HEK293 (cell line): Measurements from ENCODE around the gene KIAA0513.
"Not testable (repeated sequence)": the region's sequence is repeated elsewhere in the genome, so short reads cannot be mapped to it uniquely, and the experiment has no call there.

Experiments used
- CTCF ChIA-PET: fragments of 350-600 bp; formaldehyde crosslinking; extraction: SDS; loops from one replicate; lab custom pipeline; 2021; ENCODE audit warnings: antibody characterized with exemption; lab: Yijun Ruan, JAX
- POLR2A ChIA-PET: fragments of 300-600 bp; formaldehyde crosslinking; extraction: SDS; loops from one replicate; lab custom pipeline; 2020; ENCODE audit warnings: antibody characterized with exemption, inconsistent platforms; lab: Yijun Ruan, JAX
- H3K27ac ChIP-seq: fragments of 200-500 bp; sonication (Bioruptor generic); 2 replicates; pipeline ENCODE4 v1.5.1; 2014; ENCODE audit warnings: low read depth, low read length, control low read depth, inconsistent platforms; ENCODE audit errors: extremely low read depth
- H3K36me3 ChIP-seq, 2 experiments: fragments of 200-500 bp in 1 of 2; sonication (Bioruptor generic) in 1 of 2; 1 replicate in 1 of 2; 2 replicates in 1 of 2; pipeline ENCODE4 v1.5.1; 2014 to 2017; ENCODE audit warnings: inconsistent platforms in 2 of 2, low read length in 2 of 2; ENCODE audit not compliant: control insufficient read depth in 2 of 2, insufficient read depth in 1 of 2
- H3K4me1 ChIP-seq: fragments of 200-500 bp; sonication (Bioruptor generic); 2 replicates; pipeline ENCODE4 v1.5.1; 2014; ENCODE audit warnings: mild to moderate bottlenecking, low read length, inconsistent platforms; ENCODE audit not compliant: control insufficient read depth, insufficient read depth
- H3K4me3 ChIP-seq: 2 replicates; pipeline ENCODE4 v1.5.1; 2011; ENCODE audit warnings: low read depth, mild to moderate bottlenecking, control low read depth, low read length, moderate library complexity
- H3K9me3 ChIP-seq: fragments of 200-500 bp; sonication (Bioruptor generic); 2 replicates; pipeline ENCODE4 v1.5.1; 2014; ENCODE audit warnings: low read depth, low read length, inconsistent platforms; ENCODE audit not compliant: control insufficient read depth, insufficient read depth
- BCL11B ChIP-seq: fragments of 450-650 bp; formaldehyde crosslinking; IDR thresholded peaks from 2 replicates; pipeline ENCODE4 v1.5.1; 2016; ENCODE audit warnings: low read depth, missing biosample characterization, missing genetic modification characterization
- GLIS2 ChIP-seq: fragments of 450-650 bp; formaldehyde crosslinking; IDR thresholded peaks from 2 replicates; pipeline ENCODE4 v1.5.1; 2016; ENCODE audit warnings: missing biosample characterization, missing genetic modification characterization
- IKZF3 ChIP-seq: fragments of 450-650 bp; IDR thresholded peaks from 2 replicates; pipeline ENCODE4 v1.5.0; 2018; ENCODE audit warnings: missing biosample characterization, mild to moderate bottlenecking, missing genetic modification characterization, moderate library complexity
- KLF7 ChIP-seq: fragments of 450-650 bp; formaldehyde crosslinking; IDR thresholded peaks from 2 replicates; pipeline ENCODE4 v1.5.1; 2016; ENCODE audit warnings: missing biosample characterization, missing genetic modification characterization, borderline replicate concordance
- ZBTB17 ChIP-seq: fragments of 450-650 bp; formaldehyde crosslinking; IDR thresholded peaks from 2 replicates; pipeline ENCODE4 v1.5.1; 2016; ENCODE audit warnings: missing biosample characterization, missing genetic modification characterization
- ZFHX2 ChIP-seq: fragments of 450-650 bp; formaldehyde crosslinking; conservative IDR thresholded peaks from 2 replicates; pipeline ENCODE4 v1.5.1; 2016; ENCODE audit warnings: missing biosample characterization, missing genetic modification characterization
- ZNF114 ChIP-seq: fragments of 450-650 bp; formaldehyde crosslinking; IDR thresholded peaks from 2 replicates; pipeline ENCODE4 v1.5.0; 2017; ENCODE audit warnings: missing biosample characterization, missing genetic modification characterization
- ZNF169 ChIP-seq: fragments of 450-650 bp; formaldehyde crosslinking; IDR thresholded peaks from 2 replicates; pipeline ENCODE4 v1.5.1; 2016; ENCODE audit warnings: missing biosample characterization, missing genetic modification characterization
- ZNF19 ChIP-seq: fragments of 450-650 bp; formaldehyde crosslinking; IDR thresholded peaks from 2 replicates; pipeline ENCODE4; 2016; ENCODE audit warnings: missing biosample characterization, missing genetic modification characterization, low read depth
- ZNF274 ChIP-seq, 2 experiments: fragments of 200-500 bp in 1 of 2; fragments of 450-650 bp in 1 of 2; sonication (Bioruptor generic) in 1 of 2; formaldehyde crosslinking in 1 of 2; IDR thresholded peaks; 2 replicates each; pipeline versions ENCODE4 v1.5.1 to v1.6.1; 2014 to 2016; ENCODE audit warnings: borderline replicate concordance in 1 of 2, inconsistent platforms in 1 of 2, low read length in 1 of 2, missing biosample characterization in 1 of 2, missing genetic modification characterization in 1 of 2
- ZNF354C ChIP-seq: fragments of 450-650 bp; formaldehyde crosslinking; IDR thresholded peaks from 2 replicates; pipeline ENCODE4 v1.5.1; 2016; ENCODE audit warnings: missing biosample characterization, missing genetic modification characterization, low read depth, borderline replicate concordance
- ZNF362 ChIP-seq: fragments of 450-650 bp; formaldehyde crosslinking; IDR thresholded peaks from 2 replicates; pipeline ENCODE4 v1.5.1; 2016; ENCODE audit warnings: missing biosample characterization, missing genetic modification characterization
- ZNF37A ChIP-seq: fragments of 450-650 bp; IDR thresholded peaks from 2 replicates; pipeline ENCODE4 v1.5.1; 2018; ENCODE audit warnings: missing biosample characterization, missing genetic modification characterization
- ZNF561 ChIP-seq: fragments of 450-650 bp; IDR thresholded peaks from 2 replicates; pipeline ENCODE4 v1.5.1; 2018; ENCODE audit warnings: missing biosample characterization, missing genetic modification characterization, borderline replicate concordance
- ZNF600 ChIP-seq: fragments of 450-650 bp; formaldehyde crosslinking; IDR thresholded peaks from 2 replicates; pipeline ENCODE4 v1.5.1; 2016; ENCODE audit warnings: missing biosample characterization, missing genetic modification characterization
- ZNF639 ChIP-seq: fragments of 450-650 bp; formaldehyde crosslinking; IDR thresholded peaks from 2 replicates; pipeline ENCODE4 v1.5.1; 2016; ENCODE audit warnings: missing biosample characterization, missing genetic modification characterization
- ZNF664 ChIP-seq: fragments of 450-650 bp; formaldehyde crosslinking; IDR thresholded peaks from 2 replicates; pipeline ENCODE4 v1.5.1; 2016; ENCODE audit warnings: missing biosample characterization, missing genetic modification characterization
- ZSCAN16 ChIP-seq: fragments of 450-650 bp; formaldehyde crosslinking; IDR thresholded peaks from 2 replicates; pipeline ENCODE4 v1.5.1; 2016; ENCODE audit warnings: missing biosample characterization, missing genetic modification characterization
- ZXDB ChIP-seq: fragments of 450-650 bp; formaldehyde crosslinking; IDR thresholded peaks from 2 replicates; pipeline ENCODE4 v1.5.1; 2016; ENCODE audit warnings: missing biosample characterization, missing genetic modification characterization

Gene KIAA0513

GRCh38 chr16:85120006-85120340, 92.4 kb downstream of the KIAA0513 start:
- no peaks in the 10 kb centered on the region for H3K4me1 ChIP-seq
- H3K27ac ChIP-seq, result no peak overlapping the region
- no peaks in the 10 kb centered on the region for H3K36me3 ChIP-seq
- no peak overlapping the region for H3K4me3 ChIP-seq
- ChIA-PET POLR2A (no interaction called here), CTCF (interaction anchor here (0.7 kb wide), 1 partner anchor 224 kb away, joined by 3 read pairs; no protein-coding TSS in a partner anchor)
- TF ChIP-seq ZNF37A (tag by site-specific recombination) (no peak), ZNF600 (tag by site-specific recombination) (no peak), ZNF354C (tag by site-specific recombination) (no peak), BCL11B (no peak), ZNF19 (no peak), KLF7 (tag by site-specific recombination) (no peak), ZBTB17 (no peak), GLIS2 (tag by site-specific recombination) (no peak), ZNF561 (tag by site-specific recombination) (no peak), ZXDB (tag by site-specific recombination) (no peak), ZNF169 (tag by site-specific recombination) (no peak), ZFHX2 (tag by site-specific recombination) (no peak), ZNF362 (tag by site-specific recombination) (no peak), ZNF274 (IDR thresholded peaks at IDR 0.05; ENCODE audit: low read length) (no peak), ZNF274 (tag by site-specific recombination; IDR thresholded peaks at IDR 0.05; ENCODE audit: borderline replicate concordance) (no peak), ZSCAN16 (no peak), ZNF639 (tag by site-specific recombination) (no peak), IKZF3 (no peak)
- H3K9me3 ChIP-seq, result no peaks in the 10 kb centered on the region

- ChIA-PET CTCF (interaction anchor here (0.6 to 6.8 kb wide), 2 partner anchors 8 to 12 kb away, joined by 3 to 38 read pairs; no protein-coding TSS in a partner anchor), POLR2A (interaction anchor here (0.7 kb wide), 1 partner anchor 1188 kb away, joined by 6 read pairs; no protein-coding TSS in a partner anchor)
- H3K4me1 ChIP-seq, H3K27ac ChIP-seq, H3K36me3 ChIP-seq, H3K9me3 ChIP-seq, H3K4me3 ChIP-seq: not testable (repeated sequence)
Measured at GRCh38 chr16:85123441-85123840, 95.8 kb downstream of the KIAA0513 start.

GRCh38 chr16:85123891-85124635, 96.5 kb downstream of the KIAA0513 start:
- Histone ChIP-seq H3K9me3 (no peaks in the 10 kb centered on the region), H3K27ac (no peak overlapping the region), H3K4me3 (no peak overlapping the region), H3K4me1 (peaks cover 4% of the 10 kb centered on the region), H3K36me3 (no peaks in the 10 kb centered on the region)
- CTCF ChIA-PET, result interaction anchor here (0.6 to 6.8 kb wide), 2 partner anchors 9 to 13 kb away, joined by 3 to 38 read pairs; no protein-coding TSS in a partner anchor
- POLR2A ChIA-PET, result no interaction called here
- TF ChIP-seq ZNF114 (tag by site-specific recombination) (no peak), ZNF664 (0 out of 2 replicates have a peak, but pooled peaks have one; percentile 29)
